ENCODE results near the gene PHKG1. TPM values are rescaled to one million over a fixed set of nuclear protein-coding genes. Genes with fewer than 3 reads are reported as not detected.
"Not testable (repeated sequence)": the region's sequence is repeated elsewhere in the genome, so short reads cannot be mapped to it uniquely, and the experiment has no call there.

PHKG1 gene
- total RNA-seq, 1 donor, result 3.1 TPM

DNA sequence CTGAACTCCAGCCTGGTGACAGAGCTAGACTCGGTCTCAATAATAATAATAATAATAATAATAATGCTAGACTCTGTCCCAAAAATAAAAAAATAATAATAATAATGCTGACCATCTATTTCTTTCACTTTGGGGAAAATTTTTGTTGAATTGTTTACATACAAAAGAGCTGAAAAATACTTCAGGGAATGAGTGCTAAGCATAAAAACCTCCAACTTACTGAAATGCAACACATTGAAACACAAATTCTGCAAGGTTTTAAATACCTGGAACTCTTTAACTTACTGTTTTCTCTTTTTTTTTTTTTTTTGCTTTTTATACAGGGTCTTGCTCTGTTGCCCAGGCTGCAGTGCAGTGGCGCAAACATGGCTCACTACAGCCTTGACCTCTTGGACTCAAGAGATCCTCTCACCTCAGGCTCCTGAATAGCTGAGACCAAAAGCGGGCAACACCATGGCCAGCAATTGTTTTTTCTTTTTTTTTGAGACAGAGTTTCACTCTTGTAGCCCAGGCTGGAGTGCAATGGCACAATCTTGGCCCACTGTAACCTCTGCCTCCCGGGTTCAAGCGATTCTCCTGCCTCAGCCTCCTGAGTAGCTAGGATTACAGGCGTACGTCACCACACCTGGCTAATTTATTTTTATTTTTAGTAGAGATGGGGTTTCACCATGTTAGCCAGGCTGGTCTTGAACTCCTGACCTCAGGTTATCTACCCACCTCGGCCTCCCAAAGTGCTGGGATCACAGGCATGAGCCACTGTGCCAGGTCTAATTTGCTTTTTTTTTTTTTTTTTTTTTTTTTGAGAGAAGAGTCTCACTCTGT, 5.6 kb upstream of the PHKG1 start:
- H3K4me1 ChIP-seq (ENCODE audit: insufficient read depth, low read length); H3K9me3 ChIP-seq (ENCODE audit: low read depth, low read length); H3K4me3 ChIP-seq (ENCODE audit: low read length); H3K27me3 ChIP-seq (ENCODE audit: insufficient read depth, low read length): not testable (repeated sequence)

DNA sequence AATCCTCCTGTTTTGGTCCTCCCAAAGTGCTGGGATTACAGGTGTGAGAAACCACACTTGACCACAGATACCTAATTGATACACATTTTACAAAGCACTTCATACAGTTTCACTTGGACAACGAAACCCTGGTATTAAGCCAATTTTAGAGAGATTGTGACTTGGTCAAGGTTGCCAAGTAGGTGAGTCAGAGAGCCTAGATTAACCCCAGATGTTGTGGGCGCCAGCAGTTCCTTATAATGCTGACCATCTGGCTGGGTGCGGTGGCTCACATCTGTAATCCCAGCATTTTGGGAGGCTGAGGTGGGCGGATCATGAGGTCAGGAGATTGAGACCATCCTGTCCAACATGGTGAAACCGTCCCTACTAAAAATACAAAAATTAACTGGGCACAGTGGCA, 4.9 kb upstream of the PHKG1 start:
- Histone ChIP-seq H3K9me3 (ENCODE audit: low read depth, low read length) (no peaks in the 10 kb centered on the region), H3K4me1 (ENCODE audit: insufficient read depth, low read length) (no peaks in the 10 kb centered on the region), H3K27me3 (ENCODE audit: insufficient read depth, low read length) (no peaks in the 10 kb centered on the region), H3K4me3 (ENCODE audit: low read length) (no peak overlapping the region)

DNA sequence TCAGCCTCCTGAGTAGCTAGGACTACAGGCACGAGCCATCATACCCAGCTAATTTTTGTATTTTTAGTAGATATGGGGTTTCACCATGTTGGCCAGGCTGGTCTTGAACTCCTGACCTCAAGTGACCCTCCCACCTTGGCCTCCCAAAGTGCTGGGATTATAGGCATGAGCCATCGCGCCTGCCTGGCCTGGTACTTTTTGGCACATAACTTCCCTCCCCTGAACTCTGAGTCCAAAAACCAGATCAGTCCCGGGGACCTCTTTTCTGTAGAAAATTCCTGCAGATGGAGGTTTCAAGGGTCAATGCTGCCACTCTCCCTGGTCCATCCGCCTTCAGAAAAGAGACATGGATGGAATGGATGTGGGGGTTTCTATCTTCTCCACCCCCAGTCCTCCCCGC, 364 bp downstream of the PHKG1 start:
- not testable (repeated sequence) for H3K4me3 ChIP-seq (ENCODE audit: low read length); H3K9me3 ChIP-seq (ENCODE audit: low read depth, low read length); H3K4me1 ChIP-seq (ENCODE audit: insufficient read depth, low read length); H3K27me3 ChIP-seq (ENCODE audit: insufficient read depth, low read length)

DNA sequence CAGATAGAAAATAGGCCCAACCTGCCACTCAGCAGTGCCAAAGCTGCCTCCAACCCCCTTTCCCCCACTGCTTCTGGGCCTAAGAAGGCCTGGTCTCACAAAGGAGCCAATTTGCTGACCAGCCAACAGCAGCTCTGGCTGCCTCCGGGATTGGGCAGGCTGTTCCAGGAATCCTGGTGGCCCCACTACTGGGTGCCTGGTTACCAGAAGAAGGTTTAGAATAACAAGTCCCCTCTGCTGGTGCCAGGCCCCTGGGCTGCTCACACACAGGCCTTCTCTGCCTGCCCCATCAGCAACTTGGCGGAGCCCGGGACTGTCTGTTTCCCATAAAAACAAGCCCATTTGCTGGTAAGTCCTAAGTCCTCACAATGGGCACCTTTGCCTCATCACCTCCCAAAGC, 1.2 kb downstream of the PHKG1 start:
- H3K27me3 ChIP-seq (ENCODE audit: insufficient read depth, low read length), result no peaks in the 10 kb centered on the region
- H3K4me3 ChIP-seq (ENCODE audit: low read length), result no peak overlapping the region
- no peaks in the 10 kb centered on the region for H3K9me3 ChIP-seq (ENCODE audit: low read depth, low read length)
- no peaks in the 10 kb centered on the region for H3K4me1 ChIP-seq (ENCODE audit: insufficient read depth, low read length)

DNA sequence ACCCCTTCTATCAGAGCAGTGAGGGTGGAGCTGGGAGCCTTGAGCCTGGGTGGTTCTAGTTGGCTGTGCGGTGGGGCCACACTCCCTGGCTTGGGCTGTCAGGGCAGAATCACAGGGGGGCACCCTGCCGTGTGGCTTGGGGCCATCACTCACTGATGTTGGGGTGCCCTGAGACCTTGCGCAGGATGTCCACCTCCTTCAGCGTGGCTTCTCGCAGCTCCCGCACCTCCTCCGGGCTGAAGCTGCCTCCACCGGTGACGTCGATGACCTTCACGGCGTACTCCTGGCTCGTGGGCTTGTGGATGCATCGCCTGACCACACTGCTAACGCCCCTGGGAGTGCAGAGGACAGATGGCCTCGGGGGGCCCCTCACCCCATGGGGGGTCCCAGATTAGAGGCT, 5.3 kb downstream of the PHKG1 start:
- H3K9me3 ChIP-seq (ENCODE audit: low read depth, low read length), result no peaks in the 10 kb centered on the region
- no peaks in the 10 kb centered on the region for H3K27me3 ChIP-seq (ENCODE audit: insufficient read depth, low read length)
- no peak overlapping the region for H3K4me3 ChIP-seq (ENCODE audit: low read length)
- no peaks in the 10 kb centered on the region for H3K4me1 ChIP-seq (ENCODE audit: insufficient read depth, low read length)

DNA sequence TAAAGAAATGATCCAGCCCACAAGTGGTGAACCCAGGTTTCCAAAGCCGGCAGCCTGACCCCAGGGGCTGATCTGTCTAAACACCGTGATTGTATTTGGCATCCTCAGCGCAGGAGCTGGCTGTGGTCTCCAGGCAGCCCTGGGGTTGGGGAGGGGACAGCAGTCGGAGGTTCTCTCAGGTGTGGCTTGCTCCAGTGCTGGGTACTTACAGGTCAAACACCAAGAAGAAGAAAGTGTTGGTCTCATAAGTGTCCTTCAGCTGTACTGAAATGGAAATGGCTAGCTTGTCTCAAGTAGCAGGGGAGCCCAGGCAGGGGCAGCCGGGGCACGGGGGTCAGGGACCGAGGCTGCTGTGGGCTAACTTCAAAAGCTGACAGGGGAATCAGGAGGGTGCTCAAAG, 6.0 kb downstream of the PHKG1 start:
- no peaks in the 10 kb centered on the region for H3K9me3 ChIP-seq (ENCODE audit: low read depth, low read length)
- no peaks in the 10 kb centered on the region for H3K4me1 ChIP-seq (ENCODE audit: insufficient read depth, low read length)
- no peaks in the 10 kb centered on the region for H3K27me3 ChIP-seq (ENCODE audit: insufficient read depth, low read length)
- no peak overlapping the region for H3K4me3 ChIP-seq (ENCODE audit: low read length)

DNA sequence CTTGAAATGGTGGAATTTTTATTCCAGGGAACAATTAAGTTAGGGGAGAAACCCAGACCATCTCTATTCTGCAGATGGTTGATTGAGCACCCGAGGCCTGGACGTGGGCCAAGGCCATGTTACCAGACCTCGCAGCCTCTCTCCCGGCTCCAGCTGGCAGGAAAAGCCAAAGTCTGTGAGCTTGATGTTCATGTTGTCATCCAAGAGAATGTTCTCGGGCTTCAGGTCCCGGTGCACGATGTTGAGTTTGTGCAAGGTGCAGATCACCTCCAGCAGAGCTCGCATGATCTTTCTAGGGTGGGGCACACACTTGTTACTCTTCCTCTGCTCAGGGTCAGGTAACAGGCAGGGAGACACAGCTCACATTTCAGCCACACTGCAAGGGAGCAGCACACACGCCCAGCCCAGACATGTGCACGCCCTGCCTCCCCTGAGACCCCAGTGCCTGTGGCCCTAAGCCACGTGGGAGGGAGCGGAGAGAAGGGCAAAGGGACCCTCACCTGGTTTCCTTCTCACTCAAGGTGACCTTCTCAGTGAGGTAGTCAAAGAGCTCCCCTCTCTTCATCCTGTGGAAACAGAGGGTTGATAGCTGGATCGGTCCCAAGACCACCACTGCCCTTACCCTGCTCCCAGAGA, 9.5 kb downstream of the PHKG1 start:
- Histone ChIP-seq H3K4me1 (ENCODE audit: insufficient read depth, low read length) (no peaks in the 10 kb centered on the region), H3K9me3 (ENCODE audit: low read depth, low read length) (no peaks in the 10 kb centered on the region), H3K27me3 (ENCODE audit: insufficient read depth, low read length) (no peaks in the 10 kb centered on the region), H3K4me3 (ENCODE audit: low read length) (no peak overlapping the region)

DNA sequence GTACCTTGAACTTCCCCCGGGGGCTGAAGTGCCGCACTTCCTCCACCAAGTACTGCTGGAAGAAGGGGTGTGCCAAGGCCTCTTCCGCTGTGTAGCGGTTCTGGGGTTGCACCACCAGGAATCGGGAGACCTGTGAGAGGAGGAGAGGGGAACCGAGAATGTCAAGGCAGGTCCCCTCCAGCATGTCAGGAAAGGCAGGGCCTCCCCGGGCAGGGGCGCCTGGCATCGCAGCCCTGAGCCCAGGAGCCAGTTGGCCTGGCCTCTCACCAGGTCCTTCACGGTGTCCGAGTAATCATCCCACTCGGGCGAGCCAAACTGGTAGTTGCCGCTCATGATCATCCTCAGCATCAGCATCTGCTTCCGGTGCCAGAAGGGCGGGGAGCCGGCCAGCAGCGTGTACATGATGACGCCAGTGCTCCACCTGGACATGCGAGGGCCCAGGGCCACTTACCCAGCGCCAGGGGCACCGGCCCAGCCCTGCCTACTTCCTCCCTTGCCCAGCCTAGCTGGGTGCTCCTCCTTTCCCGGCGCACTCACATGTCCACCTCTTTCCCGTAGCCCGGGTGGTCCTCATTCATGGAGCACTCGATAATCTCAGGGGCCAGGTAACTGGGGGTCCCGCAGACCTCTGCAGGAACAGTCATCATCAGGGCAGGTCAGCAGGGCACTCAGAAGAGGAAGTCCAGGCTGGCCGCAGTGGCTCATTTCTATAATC, 11.0 kb downstream of the PHKG1 start:
- Histone ChIP-seq H3K27me3 (ENCODE audit: insufficient read depth, low read length) (no peaks in the 10 kb centered on the region), H3K4me1 (ENCODE audit: insufficient read depth, low read length) (no peaks in the 10 kb centered on the region), H3K4me3 (ENCODE audit: low read length) (no peak overlapping the region), H3K9me3 (ENCODE audit: low read depth, low read length) (no peaks in the 10 kb centered on the region)

DNA sequence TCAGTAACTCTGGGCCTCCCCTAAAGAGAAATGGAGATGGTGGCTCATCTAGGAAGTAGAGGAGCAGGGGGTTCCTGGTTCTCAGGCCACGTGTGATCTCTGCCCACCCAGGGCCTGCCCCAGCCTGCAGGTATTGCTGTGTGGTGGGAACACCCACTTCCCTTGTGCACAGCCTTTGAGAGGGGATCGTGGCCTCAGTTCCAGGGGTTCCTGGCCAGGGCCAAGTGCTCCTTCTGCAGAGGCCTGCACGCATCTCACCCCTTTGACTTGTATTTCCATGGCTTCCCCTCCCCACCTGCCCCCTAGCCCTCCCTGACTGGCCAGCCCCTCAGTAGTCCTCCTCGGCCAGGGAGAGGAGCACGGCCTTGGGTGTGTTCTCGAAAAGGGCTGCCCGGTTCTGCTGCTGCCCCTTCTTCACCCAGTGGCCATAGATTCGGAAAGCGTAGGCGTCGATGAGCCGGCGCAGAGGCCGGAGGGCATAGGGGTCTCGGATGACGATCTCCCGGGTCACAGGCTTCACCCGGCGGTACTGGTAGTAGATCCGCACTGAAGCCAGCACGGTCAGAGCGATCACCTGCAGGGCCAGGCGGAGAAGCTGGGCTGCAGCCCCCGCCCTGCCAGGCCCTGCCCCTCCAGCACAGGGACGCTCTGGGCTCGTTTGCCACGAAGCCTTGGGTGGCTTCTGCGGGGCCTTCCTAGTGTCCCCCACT, 11.9 kb downstream of the PHKG1 start:
- H3K9me3 ChIP-seq (ENCODE audit: low read depth, low read length); H3K27me3 ChIP-seq (ENCODE audit: insufficient read depth, low read length); H3K4me1 ChIP-seq (ENCODE audit: insufficient read depth, low read length); H3K4me3 ChIP-seq (ENCODE audit: low read length): not testable (repeated sequence)

DNA sequence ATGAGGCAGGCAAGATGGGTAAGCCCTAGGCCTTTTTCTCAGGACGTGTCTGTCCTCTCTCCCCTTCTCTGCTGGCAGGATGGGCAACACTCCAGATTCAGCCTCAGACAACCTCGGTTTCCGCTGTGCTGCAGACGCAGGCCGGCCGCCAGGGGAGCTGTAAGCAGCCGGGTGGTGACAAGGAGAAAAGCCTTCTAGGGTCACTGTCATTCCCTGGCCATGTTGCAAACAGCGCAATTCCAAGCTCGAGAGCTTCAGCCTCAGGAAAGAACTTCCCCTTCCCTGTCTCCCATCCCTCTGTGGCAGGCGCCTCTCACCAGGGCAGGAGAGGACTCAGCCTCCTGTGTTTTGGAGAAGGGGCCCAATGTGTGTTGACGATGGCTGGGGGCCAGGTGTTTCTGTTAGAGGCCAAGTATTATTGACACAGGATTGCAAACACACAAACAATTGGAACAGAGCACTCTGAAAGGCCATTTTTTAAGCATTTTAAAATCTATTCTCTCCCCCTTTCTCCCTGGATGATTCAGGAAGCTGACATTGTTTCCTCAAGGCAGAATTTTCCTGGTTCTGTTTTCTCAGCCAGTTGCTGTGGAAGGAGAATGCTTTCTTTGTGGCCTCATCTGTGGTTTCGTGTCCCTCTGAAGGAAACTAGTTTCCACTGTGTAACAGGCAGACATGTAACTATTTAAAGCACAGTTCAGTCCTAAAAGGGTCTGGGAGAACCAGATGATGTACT, 13.1 kb downstream of the PHKG1 start:
- H3K4me3 ChIP-seq (ENCODE audit: low read length), result no peak overlapping the region
- H3K27me3 ChIP-seq (ENCODE audit: insufficient read depth, low read length), result no peaks in the 10 kb centered on the region
- no peaks in the 10 kb centered on the region for H3K9me3 ChIP-seq (ENCODE audit: low read depth, low read length)
- no peaks in the 10 kb centered on the region for H3K4me1 ChIP-seq (ENCODE audit: insufficient read depth, low read length)

DNA sequence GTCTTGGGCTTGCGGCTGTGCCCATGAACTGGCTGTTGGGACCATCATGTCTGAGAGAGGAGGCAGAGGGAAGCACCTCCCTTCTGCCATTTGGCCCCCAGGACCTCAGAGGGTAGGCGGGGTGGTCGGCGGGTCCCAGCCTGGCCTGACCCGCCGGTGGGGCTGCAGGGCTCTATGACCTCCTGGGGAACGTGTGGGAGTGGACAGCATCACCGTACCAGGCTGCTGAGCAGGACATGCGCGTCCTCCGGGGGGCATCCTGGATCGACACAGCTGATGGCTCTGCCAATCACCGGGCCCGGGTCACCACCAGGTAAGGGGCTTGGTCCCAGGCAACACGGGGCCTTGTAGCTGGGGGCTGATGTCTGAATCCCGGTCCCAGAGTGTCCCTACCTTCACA, 14.6 kb downstream of the PHKG1 start:
- Histone ChIP-seq H3K4me3 (ENCODE audit: low read length) (no peak overlapping the region), H3K27me3 (ENCODE audit: insufficient read depth, low read length) (no peaks in the 10 kb centered on the region), H3K9me3 (ENCODE audit: low read depth, low read length) (no peaks in the 10 kb centered on the region), H3K4me1 (ENCODE audit: insufficient read depth, low read length) (no peaks in the 10 kb centered on the region)

DNA sequence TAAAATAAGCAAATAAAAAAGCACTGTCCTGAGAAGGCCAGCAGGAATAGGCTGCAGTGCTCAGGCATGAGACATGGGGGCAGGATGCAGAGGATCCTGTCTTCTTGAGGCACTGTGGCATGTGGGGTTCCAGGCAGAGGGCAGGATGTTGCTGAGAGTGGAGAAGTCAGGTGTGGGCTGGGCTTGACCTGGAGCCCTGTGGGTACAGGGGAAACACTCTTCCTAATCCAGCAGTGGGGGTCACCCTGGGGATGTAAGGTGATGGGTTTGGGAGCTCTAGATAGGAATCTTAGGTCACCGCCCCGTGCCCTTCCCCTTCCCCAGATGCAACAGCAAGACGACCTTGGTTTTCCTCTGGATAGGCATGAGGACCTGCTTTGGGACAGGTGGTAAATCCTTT, 15.1 kb downstream of the PHKG1 start:
- Histone ChIP-seq H3K27me3 (ENCODE audit: insufficient read depth, low read length) (no peaks in the 10 kb centered on the region), H3K4me3 (ENCODE audit: low read length) (no peak overlapping the region), H3K9me3 (ENCODE audit: low read depth, low read length) (no peaks in the 10 kb centered on the region), H3K4me1 (ENCODE audit: insufficient read depth, low read length) (no peaks in the 10 kb centered on the region)

DNA sequence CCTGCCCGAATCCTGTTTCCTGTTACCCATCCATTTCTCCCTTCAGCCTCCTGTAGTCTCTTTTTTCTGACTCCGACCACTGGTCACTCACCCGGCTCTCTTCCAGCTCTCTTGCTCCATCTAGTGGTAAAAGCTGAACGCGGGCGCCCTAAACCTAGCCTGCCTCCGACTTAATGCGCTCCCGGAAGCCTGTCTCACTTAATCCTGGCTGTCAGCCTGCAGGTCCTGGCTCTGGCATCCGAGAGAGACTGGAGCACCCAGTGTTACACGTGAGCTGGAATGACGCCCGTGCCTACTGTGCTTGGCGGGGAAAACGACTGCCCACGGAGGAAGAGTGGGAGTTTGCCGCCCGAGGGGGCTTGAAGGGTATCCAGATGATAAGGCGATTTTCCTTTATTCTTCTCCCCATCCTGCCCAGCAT, 18.4 kb downstream of the PHKG1 start:
- H3K27me3 ChIP-seq (ENCODE audit: insufficient read depth, low read length), result no peaks in the 10 kb centered on the region
- no peaks in the 10 kb centered on the region for H3K9me3 ChIP-seq (ENCODE audit: low read depth, low read length)
- no peaks in the 10 kb centered on the region for H3K4me1 ChIP-seq (ENCODE audit: insufficient read depth, low read length)
- H3K4me3 ChIP-seq (ENCODE audit: low read length), result no peak overlapping the region

DNA sequence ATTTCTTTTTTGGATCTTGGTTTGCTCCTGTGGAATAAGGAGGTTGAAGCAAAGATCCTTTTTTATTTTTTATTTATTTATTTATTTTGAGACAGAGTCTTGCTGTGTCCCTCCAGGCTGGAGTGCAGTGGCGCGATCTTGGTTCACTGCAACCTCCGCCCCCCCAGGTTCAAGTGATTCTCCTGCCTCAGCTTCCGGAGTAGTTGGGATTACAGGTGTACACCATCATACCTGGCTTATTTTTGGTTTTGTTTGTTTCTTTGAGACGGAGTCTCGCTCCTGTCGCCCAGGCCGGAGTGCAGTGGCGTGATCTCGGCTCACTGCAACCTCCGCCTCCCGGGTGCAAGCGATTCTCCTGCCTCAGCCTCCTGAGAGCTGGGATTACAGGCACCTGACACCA, 26.4 kb downstream of the PHKG1 start:
- not testable (repeated sequence) for H3K4me3 ChIP-seq (ENCODE audit: low read length); H3K27me3 ChIP-seq (ENCODE audit: insufficient read depth, low read length); H3K9me3 ChIP-seq (ENCODE audit: low read depth, low read length)
- H3K4me1 ChIP-seq (ENCODE audit: insufficient read depth, low read length), result peaks cover 19% of the 10 kb centered on the region

Data from mononuclear cell (primary cell).